Mesangial cell (primary cell): ENCODE results near the gene BMP3. TPM values are rescaled to one million over a fixed set of nuclear protein-coding genes. Genes with fewer than 3 reads are reported as not detected.

Experiments
- total RNA-seq: library from RNA; depleted of rRNA; stranded (reverse); fragments of >200 nt; gene quantifications from 2 replicates; pipeline ENCODE4 v1.2.3, GENCODE V29; 2015

Gene BMP3
- total RNA-seq, result 0.63 TPM in 1 of 2 replicates, not detected in the other

GRCh38 chr4:81030061-81030980 lies at the start of gene BMP3:
BMP3 (plus strand) TSS chr4:81030708; CDS start chr4:81031285, 577 bp downstream.

Other genes with a start within 250 kb of the BMP3 start
- gene PRKG2, start 184.5 kb downstream of the BMP3 start, total RNA-seq, result 0.63 and 1.8 TPM in 2 replicates